H9 (cell line): ENCODE measurements around the gene ADA. TPM values are rescaled to one million over a fixed set of nuclear protein-coding genes. Genes with fewer than 3 reads are reported as not detected.

ENCODE experiments used
- DNase-seq: peaks from one replicate; pipeline ENCODE4 v3.0.0-alpha.2; 2017
- H2AFZ ChIP-seq: one replicate; pipeline ENCODE4 v1.6.1; 2013; ENCODE audit warnings: mild to moderate bottlenecking, low read length, control low read depth, moderate library complexity
- H2AK5ac ChIP-seq: 2 replicates; pipeline ENCODE4 v1.6.1; 2013; ENCODE audit warnings: low read length, control low read depth, mixed read lengths; ENCODE audit not compliant: insufficient read length
- H2BK120ac ChIP-seq: one replicate; pipeline ENCODE4 v1.6.1; 2013; ENCODE audit warnings: low read depth, mild to moderate bottlenecking, low read length, control low read depth, inconsistent platforms; ENCODE audit not compliant: poor library complexity, severe bottlenecking
- H2BK12ac ChIP-seq: 2 replicates; pipeline ENCODE4 v1.6.1; 2013; ENCODE audit warnings: low read length, control low read depth, mixed read lengths, low read depth; ENCODE audit not compliant: insufficient read length
- H2BK15ac ChIP-seq: 2 replicates; pipeline ENCODE4 v1.6.1; 2013; ENCODE audit warnings: low read depth, low read length, control low read depth
- H2BK20ac ChIP-seq: one replicate; pipeline ENCODE4 v1.6.1; 2013; ENCODE audit warnings: low read depth, mild to moderate bottlenecking, low read length, control low read depth, inconsistent platforms; ENCODE audit not compliant: poor library complexity, severe bottlenecking
- H2BK5ac ChIP-seq: 2 replicates; pipeline ENCODE4 v1.6.1; 2013; ENCODE audit warnings: low read length, control low read depth, mixed read lengths; ENCODE audit not compliant: insufficient read length
- H3K14ac ChIP-seq: 2 replicates; pipeline ENCODE4 v1.6.1; 2013; ENCODE audit warnings: low read length, control low read depth; ENCODE audit not compliant: insufficient read depth
- H3K18ac ChIP-seq: 2 replicates; pipeline ENCODE4 v1.6.1; 2013; ENCODE audit warnings: low read depth, mild to moderate bottlenecking, mixed read lengths, low read length, control low read depth; ENCODE audit not compliant: insufficient read length
- H3K23ac ChIP-seq: 2 replicates; pipeline ENCODE4 v1.6.1; 2013; ENCODE audit warnings: low read length, control low read depth, mixed read lengths, low read depth; ENCODE audit not compliant: insufficient read length
- H3K23me2 ChIP-seq: 2 replicates; pipeline ENCODE4 v1.6.1; 2013; ENCODE audit warnings: low read depth, mild to moderate bottlenecking, mixed read lengths, low read length, control low read depth; ENCODE audit not compliant: insufficient read length, poor library complexity, severe bottlenecking
- H3K27ac ChIP-seq: 2 replicates; pipeline ENCODE4 v1.5.1; 2013; ENCODE audit warnings: low read length, control low read depth, mixed read lengths, low read depth; ENCODE audit not compliant: insufficient read length
- H3K27me3 ChIP-seq: 2 replicates; pipeline ENCODE4 v1.6.1; 2013; ENCODE audit warnings: low read length, control low read depth, inconsistent platforms; ENCODE audit not compliant: insufficient read depth
- H3K4ac ChIP-seq: 2 replicates; pipeline ENCODE4 v1.6.1; 2013; ENCODE audit warnings: low read depth, mild to moderate bottlenecking, control low read depth, inconsistent platforms, low read length, moderate library complexity
- H3K4me1 ChIP-seq: 2 replicates; pipeline ENCODE4 v1.6.1; 2013; ENCODE audit warnings: low read length, control low read depth, inconsistent platforms; ENCODE audit not compliant: insufficient read depth
- H3K4me2 ChIP-seq: 2 replicates; pipeline ENCODE4 v1.6.1; 2013; ENCODE audit warnings: low read length, control low read depth, mixed read lengths; ENCODE audit not compliant: insufficient read length, insufficient read depth
- H3K56ac ChIP-seq: 2 replicates; pipeline ENCODE4 v1.6.1; 2013; ENCODE audit warnings: low read depth, mild to moderate bottlenecking, mixed read lengths, low read length, control low read depth; ENCODE audit not compliant: insufficient read length
- H3K79me1 ChIP-seq: 2 replicates; pipeline ENCODE4 v1.6.1; 2013; ENCODE audit warnings: low read depth, mild to moderate bottlenecking, moderate library complexity, low read length, control low read depth, inconsistent platforms; ENCODE audit not compliant: insufficient read depth, poor library complexity, severe bottlenecking
- H3K79me2 ChIP-seq: 2 replicates; pipeline ENCODE4 v1.6.1; 2013; ENCODE audit warnings: low read length, control low read depth, inconsistent platforms; ENCODE audit not compliant: insufficient read depth
- H3K9ac ChIP-seq: 2 replicates; pipeline ENCODE4 v1.6.1; 2013; ENCODE audit warnings: low read length, control low read depth, mixed read lengths; ENCODE audit not compliant: insufficient read length; ENCODE audit errors: extremely low read depth
- H3K9me3 ChIP-seq: one replicate; pipeline ENCODE4 v1.6.1; 2013; ENCODE audit warnings: low read depth, low read length, inconsistent platforms; ENCODE audit not compliant: control insufficient read depth
- H3T11ph ChIP-seq: one replicate; pipeline ENCODE4 v1.6.1; 2013; ENCODE audit warnings: mild to moderate bottlenecking, low read length, control low read depth, inconsistent platforms
- H4K20me1 ChIP-seq: one replicate; pipeline ENCODE4 v1.6.1; 2013; ENCODE audit not compliant: control insufficient read depth, insufficient read length, insufficient read depth
- H4K5ac ChIP-seq: 2 replicates; pipeline ENCODE4 v1.6.1; 2013; ENCODE audit warnings: low read depth, mild to moderate bottlenecking, mixed read lengths, low read length, control low read depth; ENCODE audit not compliant: insufficient read length
- H4K8ac ChIP-seq: replicated peaks from 2 replicates; pipeline ENCODE4 v1.6.1; 2013; ENCODE audit warnings: low read length, control low read depth, mixed read lengths, low read depth; ENCODE audit not compliant: insufficient read length
- H4K91ac ChIP-seq: 2 replicates; pipeline ENCODE4 v1.6.1; 2013; ENCODE audit warnings: low read depth, mild to moderate bottlenecking, moderate library complexity, mixed read lengths, low read length, control low read depth; ENCODE audit not compliant: insufficient read length
- H3K27ac Mint-ChIP-seq, 3 experiments: 2 replicates in 2 of 3; 3 replicates in 1 of 3; pipeline ENCODE4 v1.8.0; 2020 to 2021; ENCODE audit warnings: mixed read lengths in 3 of 3, mild to moderate bottlenecking in 1 of 3, moderate library complexity in 1 of 3
- H3K27me3 Mint-ChIP-seq: 2 replicates; pipeline ENCODE4 v1.8.0; 2021; ENCODE audit warnings: low read depth, mild to moderate bottlenecking, moderate library complexity, mixed read lengths
- H3K36me3 Mint-ChIP-seq, 3 experiments: 2 replicates in 2 of 3; 3 replicates in 1 of 3; pipeline ENCODE4 v1.8.0; 2020 to 2021; ENCODE audit warnings: low read depth in 3 of 3, mixed read lengths in 3 of 3; ENCODE audit not compliant: insufficient read depth in 1 of 3
- H3K4me1 Mint-ChIP-seq, 2 experiments: 2 replicates each; pipeline ENCODE4 v1.8.0; 2020; ENCODE audit warnings: mixed read lengths in 2 of 2
- H3K4me3 Mint-ChIP-seq, 2 experiments: 2 replicates in 1 of 2; 3 replicates in 1 of 2; pipeline ENCODE4 v1.8.0; 2020 to 2021; ENCODE audit warnings: mild to moderate bottlenecking in 2 of 2, mixed read lengths in 2 of 2, moderate library complexity in 1 of 2
- H3K9me3 Mint-ChIP-seq, 2 experiments: 2 replicates in 1 of 2; 3 replicates in 1 of 2; pipeline ENCODE4 v1.8.0; 2020; ENCODE audit warnings: mild to moderate bottlenecking in 2 of 2, mixed read lengths in 2 of 2, moderate library complexity in 1 of 2
- WGBS: extraction: QIAGEN DNeasy Blood & Tissue Kit; methylation state at CpG from one replicate; pipeline ENCODE4 v1.1.7; 2013; ENCODE audit warnings: missing lambda C conversion rate, low lambda C conversion rate, mixed read lengths; ENCODE audit not compliant: insufficient read length; ENCODE audit errors: extremely low coverage; 5-methylcytosine and 5-hydroxymethylcytosine counted together
- total RNA-seq: library from RNA; stranded (reverse); gene quantifications from 2 replicates; pipeline ENCODE4 v1.2.1, GENCODE V29; 2021
- TF ChIP-seq, protein P1 (sequence below): fragments of 200-600 bp; sonication (generic); conservative IDR thresholded peaks from 3 replicates; pipeline ENCODE4 v1.8.0; 2021; ENCODE audit warnings: antibody characterized with exemption, mild to moderate bottlenecking

Gene ADA
- total RNA-seq, 1 experiment from 2014 or later, result 22.0 TPM

DNA sequence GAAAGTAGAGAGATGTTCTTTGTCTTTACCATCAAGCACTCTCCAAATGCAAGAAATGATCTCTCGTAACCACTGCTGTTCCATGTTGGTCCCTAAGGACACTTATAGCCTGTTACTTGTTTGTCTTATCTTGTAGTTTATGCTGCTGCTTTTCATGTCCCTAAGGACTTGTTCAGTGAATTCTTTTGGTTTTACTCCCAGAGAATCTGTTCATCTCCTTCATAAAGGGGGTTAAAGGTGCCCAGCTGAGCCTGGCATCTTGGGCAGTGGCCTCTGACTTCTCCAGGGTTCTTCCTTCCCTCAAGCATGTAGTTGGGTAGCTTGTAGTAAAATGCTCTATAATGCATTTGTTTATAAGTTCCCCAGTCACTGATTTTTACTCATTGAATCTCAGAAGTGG is 70.0 kb downstream of the ADA start:
- Mint-ChIP-seq H3K27ac (no peak overlapping the region), H3K36me3 (peaks cover 0 to 4% (median 2%) of the 10 kb centered on the region in 3 experiments; a peak in 2 of 7 replicates), H3K27me3 (no peaks in the 10 kb centered on the region), H3K9me3 (no peaks in the 10 kb centered on the region), H3K4me3 (no peak overlapping the region), H3K4me1 (peaks cover 34% of the 10 kb centered on the region in 2 experiments)
- Histone ChIP-seq H3K4ac (no peak overlapping the region), H3K23me2 (no peaks in the 10 kb centered on the region), H3K9ac (no peak overlapping the region), H3K18ac (no peak overlapping the region), H3K23ac (no peak overlapping the region), H3K56ac (no peak overlapping the region), H2AFZ (no peak overlapping the region), H3K79me1 (no peaks in the 10 kb centered on the region), H2BK20ac (no peak overlapping the region), H4K5ac (no peak overlapping the region), H2BK15ac (no peak overlapping the region), H3T11ph (no peak overlapping the region), H2BK12ac (no peak overlapping the region), H3K14ac (no peak overlapping the region), H3K27me3 (no peaks in the 10 kb centered on the region), H3K4me2 (no peak overlapping the region), H2BK5ac (no peak overlapping the region), H2AK5ac (no peak overlapping the region), H3K4me1 (peaks cover 15% of the 10 kb centered on the region; the same call in 1 of the 2 replicates), H4K20me1 (no peaks in the 10 kb centered on the region), H4K91ac (no peak overlapping the region), H3K79me2 (no peaks in the 10 kb centered on the region), H2BK120ac (no peak overlapping the region), H4K8ac (no peak overlapping the region), H3K9me3 (no peaks in the 10 kb centered on the region), H3K27ac (no peak overlapping the region)
- TF ChIP-seq, protein P1, sequence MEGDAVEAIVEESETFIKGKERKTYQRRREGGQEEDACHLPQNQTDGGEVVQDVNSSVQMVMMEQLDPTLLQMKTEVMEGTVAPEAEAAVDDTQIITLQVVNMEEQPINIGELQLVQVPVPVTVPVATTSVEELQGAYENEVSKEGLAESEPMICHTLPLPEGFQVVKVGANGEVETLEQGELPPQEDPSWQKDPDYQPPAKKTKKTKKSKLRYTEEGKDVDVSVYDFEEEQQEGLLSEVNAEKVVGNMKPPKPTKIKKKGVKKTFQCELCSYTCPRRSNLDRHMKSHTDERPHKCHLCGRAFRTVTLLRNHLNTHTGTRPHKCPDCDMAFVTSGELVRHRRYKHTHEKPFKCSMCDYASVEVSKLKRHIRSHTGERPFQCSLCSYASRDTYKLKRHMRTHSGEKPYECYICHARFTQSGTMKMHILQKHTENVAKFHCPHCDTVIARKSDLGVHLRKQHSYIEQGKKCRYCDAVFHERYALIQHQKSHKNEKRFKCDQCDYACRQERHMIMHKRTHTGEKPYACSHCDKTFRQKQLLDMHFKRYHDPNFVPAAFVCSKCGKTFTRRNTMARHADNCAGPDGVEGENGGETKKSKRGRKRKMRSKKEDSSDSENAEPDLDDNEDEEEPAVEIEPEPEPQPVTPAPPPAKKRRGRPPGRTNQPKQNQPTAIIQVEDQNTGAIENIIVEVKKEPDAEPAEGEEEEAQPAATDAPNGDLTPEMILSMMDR, result no peak
- no peak for DNase-seq
- no CpG with 5 or more reads among the region's 1 CpG for WGBS
